HG03354 (cell line): ENCODE measurements around the gene GABRB2.
"Not testable (repeated sequence)": the region's sequence is repeated elsewhere in the genome, so short reads cannot be mapped to it uniquely, and the experiment has no call there.

ENCODE experiments used
- ATAC-seq: cut with Tn5 transposase; IDR thresholded peaks from one replicate; pipeline ENCODE4 v1.9.1; 2021; ENCODE audit warnings: mild to moderate bottlenecking; ENCODE audit not compliant: unreplicated experiment, poor library complexity, severe bottlenecking

The GABRB2 gene

DNA sequence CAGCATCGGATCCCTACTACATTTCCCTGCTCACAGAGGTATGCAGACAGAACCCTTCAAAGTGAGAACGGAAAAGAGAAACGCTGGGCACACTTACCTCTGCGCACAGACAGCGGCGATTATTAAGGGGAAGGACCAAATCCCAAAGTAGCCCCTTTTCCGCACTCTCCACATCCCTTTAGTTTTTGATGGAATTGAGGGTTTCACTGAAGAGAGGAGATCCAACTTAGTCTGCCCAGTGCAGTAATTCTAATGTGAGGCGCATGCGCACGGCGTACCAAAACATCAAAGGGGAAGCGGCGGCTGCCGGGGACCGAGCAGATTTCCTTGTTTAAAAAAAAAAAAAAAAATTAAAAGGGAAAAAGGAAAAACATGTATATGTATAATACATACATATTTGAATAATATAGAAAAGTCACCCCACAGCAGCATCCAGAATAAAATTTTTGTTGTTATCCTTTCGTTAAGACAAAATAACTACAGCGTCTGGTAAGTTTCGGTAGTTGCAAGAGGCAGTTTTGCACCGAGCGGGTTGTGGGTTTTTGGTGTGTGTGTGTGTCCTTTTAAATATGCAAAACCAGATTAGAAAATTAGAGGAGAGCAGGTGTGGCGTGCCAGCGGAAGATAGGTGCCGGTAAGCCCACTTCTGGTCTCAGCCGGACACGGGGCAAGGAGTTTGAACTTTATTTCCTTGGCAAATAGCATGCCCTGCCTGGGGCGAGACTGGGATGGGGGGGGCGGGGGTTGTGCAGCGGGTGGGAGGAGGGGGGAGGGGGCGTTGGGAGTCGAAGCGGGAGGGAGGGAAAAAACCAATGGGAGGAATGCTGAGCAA is at the start of gene GABRB2:
TSS of gene GABRB2 (minus strand) at position 256 of the 832 bp plus-strand sequence. CDS start at position 174, 82 bp downstream.
- peak; percentile 74 for ATAC-seq

- ATAC-seq = peak; percentile 68
Observed at GRCh38 chr5:161585798-161586197, 39.3 kb upstream of the GABRB2 start.

- no peak for ATAC-seq
Observed at GRCh38 chr5:161580621-161581020, 34.1 kb upstream of the GABRB2 start.

- ATAC-seq = no peak
Observed at GRCh38 chr5:161572914-161573313, 26.4 kb upstream of the GABRB2 start.

GRCh38 chr5:161566081-161566480 is 19.6 kb upstream of the GABRB2 start:
- no peak for ATAC-seq

DNA sequence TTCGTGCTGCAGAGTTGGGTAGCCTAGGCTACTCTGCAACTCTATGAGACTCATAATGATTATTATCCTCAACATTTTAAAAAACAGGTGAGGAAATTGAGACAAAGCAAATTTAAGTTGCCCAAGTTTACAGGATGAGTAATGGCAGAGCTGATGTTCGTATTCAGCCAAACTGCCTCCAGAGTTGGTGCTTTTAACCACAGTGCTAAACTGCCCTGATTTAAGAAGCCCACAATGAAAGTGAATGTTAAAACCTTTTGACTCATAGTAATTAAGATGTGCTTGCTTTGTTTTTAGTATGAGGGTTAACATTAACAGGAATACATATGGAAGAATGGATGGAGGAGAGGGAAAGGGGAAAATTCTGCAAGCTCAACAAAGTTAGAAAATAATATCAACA is 15.9 kb upstream of the GABRB2 start:
- ATAC-seq = no peak

- no peak for ATAC-seq
Observed at GRCh38 chr5:161549106-161549505, 2.6 kb upstream of the GABRB2 start.

DNA sequence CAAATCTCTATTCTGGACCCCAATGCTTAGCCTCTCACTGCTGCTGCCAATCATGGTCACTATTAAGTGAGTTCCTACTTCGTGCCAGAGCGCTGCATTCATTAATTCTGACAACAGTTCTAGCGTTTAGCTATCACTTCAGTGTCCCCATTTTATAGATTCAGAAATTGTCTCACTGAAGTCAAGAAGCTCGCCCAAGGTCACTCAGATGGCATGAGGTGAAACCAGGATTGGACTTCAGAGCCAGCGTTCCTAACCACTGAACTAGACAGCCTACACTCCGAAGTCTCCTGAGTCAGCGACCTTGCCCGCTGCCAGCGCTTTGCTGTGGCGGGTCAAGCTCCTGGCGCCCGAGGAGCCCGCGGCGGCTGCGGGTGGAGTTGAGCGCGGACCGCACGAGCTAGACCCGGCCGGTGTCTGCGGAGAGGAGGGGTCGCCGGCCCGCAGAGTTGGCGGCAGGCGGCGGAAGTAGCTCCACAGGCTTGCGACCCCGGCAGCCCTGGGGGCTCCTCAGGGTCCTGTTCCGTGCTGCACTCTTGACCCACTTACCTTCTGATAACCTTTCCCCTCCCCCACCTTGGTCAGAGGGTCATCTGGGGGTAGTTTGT is 2.1 kb upstream of the GABRB2 start:
- no peak for ATAC-seq

- ATAC-seq = peak; percentile 19
Observed at GRCh38 chr5:161547738-161548486, 1.4 kb upstream of the GABRB2 start.

DNA sequence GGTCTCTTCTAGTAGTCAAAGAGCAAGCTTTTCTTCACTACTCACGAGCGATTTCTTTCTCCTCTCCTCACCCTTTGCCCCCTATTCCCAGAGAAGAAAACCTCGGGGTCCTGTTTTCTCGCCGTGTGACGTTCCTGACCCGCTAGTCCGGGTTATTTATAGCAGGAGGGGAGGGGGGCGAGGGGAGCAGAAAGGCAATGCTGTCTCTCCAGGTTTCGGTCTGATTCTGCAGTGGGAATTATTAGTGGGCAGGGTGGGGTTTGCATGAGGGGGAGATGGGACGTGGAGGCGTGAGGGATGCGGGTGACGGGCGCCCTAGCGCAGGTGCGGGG is 847 bp upstream of the GABRB2 start:
- no peak for ATAC-seq

DNA sequence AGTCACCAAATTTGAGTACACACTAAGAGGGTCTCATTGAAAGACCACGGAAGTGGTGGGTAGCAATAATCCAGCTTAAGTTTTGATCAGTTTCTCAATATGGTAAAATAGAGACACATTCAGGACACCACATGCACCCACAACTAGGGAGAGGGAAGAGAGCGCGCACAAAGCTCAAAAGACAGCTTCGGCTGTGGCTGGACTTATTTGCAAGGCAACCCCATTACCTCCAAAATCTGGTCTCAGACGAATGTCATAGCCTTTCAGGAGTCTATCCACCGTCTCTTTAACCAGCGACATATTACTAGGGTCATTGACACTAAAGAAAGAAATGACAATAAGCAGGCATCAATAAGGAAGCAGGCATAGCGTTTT is 443 bp downstream of the GABRB2 start:
- ATAC-seq = peak; percentile 12

GRCh38 chr5:161545344-161546094 is 1.0 kb downstream of the GABRB2 start:
- no peak for ATAC-seq

GRCh38 chr5:161544350-161544765 is 2.2 kb downstream of the GABRB2 start:
- peak; percentile 55 for ATAC-seq

DNA sequence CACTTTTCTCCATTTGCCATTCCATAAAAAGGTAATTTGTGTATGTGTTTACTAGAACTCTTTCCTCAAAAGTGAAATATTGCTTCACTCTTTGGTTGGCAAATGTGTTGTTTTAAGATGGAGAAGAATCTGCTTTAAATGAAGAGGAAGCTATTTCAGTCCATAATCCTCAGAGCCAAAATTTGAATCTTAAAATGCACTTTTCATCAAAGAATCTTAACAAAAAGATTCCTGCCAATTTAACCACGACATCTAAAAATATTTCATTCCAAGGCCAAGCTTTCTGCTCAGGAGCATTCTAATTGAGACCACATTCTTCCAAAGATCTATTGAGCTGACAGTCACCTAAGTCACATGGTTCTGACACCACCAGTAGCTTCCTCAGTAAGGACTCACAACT is 7.5 kb downstream of the GABRB2 start:
- no peak for ATAC-seq

- peak; percentile 91 for ATAC-seq
Observed at GRCh38 chr5:161535762-161536161, 10.8 kb downstream of the GABRB2 start.

- no peak for ATAC-seq
Observed at GRCh38 chr5:161530700-161531099, 15.8 kb downstream of the GABRB2 start.

GRCh38 chr5:161513942-161514341 is 32.6 kb downstream of the GABRB2 start:
- no peak for ATAC-seq

DNA sequence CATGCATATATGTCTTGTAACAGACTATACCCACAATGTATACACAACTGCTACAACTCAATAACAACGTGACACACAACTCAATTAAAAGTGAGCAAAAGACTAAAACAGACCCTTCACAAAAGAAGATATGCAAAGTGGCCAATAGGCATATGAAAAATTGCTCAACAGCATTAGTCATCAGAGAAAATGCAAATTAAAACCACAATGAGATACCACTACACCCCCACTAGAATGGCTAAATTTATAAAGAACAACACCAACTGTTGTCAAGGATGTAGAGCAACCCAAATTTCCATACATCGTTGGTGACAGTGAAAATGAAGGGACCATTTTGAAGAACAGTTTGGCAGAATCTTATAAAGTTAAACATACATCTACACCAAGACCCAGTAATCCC is 38.9 kb downstream of the GABRB2 start:
- peak; percentile 82 for ATAC-seq

DNA sequence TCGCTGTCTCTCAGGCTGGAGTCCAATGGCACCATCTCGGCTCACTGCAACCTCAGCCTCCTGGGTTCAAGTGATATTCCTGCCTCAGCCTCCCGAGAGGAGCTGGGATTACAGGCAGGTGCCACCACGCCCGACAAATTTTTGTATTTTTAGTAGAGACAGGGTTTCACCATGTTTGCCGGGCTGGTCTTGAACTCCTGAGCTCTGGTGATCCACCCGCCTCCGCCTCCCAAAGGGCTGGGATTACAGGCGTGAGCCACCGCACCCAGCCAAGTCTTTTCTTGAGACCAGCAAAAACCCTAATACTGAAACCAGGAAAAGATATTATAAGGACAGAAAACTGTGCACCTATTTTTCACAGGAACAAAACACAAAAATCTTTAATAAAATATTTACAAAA is 41.4 kb downstream of the GABRB2 start:
- not testable (repeated sequence) for ATAC-seq

- no peak for ATAC-seq
Observed at GRCh38 chr5:161498531-161498930, 48.0 kb downstream of the GABRB2 start.
